Dendritic cell treated with granulocyte-macrophage colony-stimulating factor and Interleukin-4, amounts not matched to agents 40 ng/mL and 50 ng/mL, for 4 days (primary cell): Measurements from ENCODE around the gene LRRC7.

ENCODE experiments used
- H3K27ac Mint-ChIP-seq: one replicate; pipeline ENCODE4 v1.8.0; 2022; ENCODE audit warnings: mild to moderate bottlenecking, mixed read lengths
- H3K27me3 Mint-ChIP-seq: one replicate; pipeline ENCODE4 v1.8.0; 2022; ENCODE audit warnings: mild to moderate bottlenecking, mixed read lengths
- H3K36me3 Mint-ChIP-seq: one replicate; pipeline ENCODE4 v1.8.0; 2022; ENCODE audit warnings: low read depth, mixed read lengths
- H3K4me1 Mint-ChIP-seq: one replicate; pipeline ENCODE4 v1.8.0; 2022; ENCODE audit warnings: low read depth, mixed read lengths
- H3K4me3 Mint-ChIP-seq: one replicate; pipeline ENCODE4 v1.8.0; 2022; ENCODE audit warnings: mild to moderate bottlenecking, moderate library complexity, mixed read lengths
- H3K9me3 Mint-ChIP-seq: one replicate; pipeline ENCODE4 v1.8.0; 2022; ENCODE audit warnings: mixed read lengths
- intact Hi-C: fragments of 100-400 bp; cut with micrococcal nuclease; formaldehyde crosslinking; loops from one replicate; pipeline ENCODE4 v1.15.0; 2022

The LRRC7 gene

DNA sequence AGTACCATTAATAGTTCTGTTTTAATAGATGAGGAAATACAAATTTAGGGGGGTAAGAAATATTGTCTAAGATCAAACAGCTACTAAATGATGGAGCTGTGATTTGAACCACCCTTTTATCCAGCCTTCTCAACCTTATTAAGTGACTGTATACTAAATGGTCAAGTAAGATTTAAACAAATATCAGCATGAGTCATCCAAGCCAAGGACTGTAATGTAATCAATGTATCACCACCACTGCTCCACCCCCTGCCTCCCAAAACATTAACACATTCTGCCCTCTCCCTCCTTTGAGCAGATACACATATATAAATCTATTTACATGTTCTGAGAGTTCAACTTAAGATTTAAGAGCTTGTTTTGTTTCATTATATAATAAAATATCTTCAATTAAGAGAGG is 578.8 kb downstream of the LRRC7 start:
- Mint-ChIP-seq H3K36me3 (peaks cover 34% of the 10 kb centered on the region), H3K4me1 (no peaks in the 10 kb centered on the region), H3K9me3 (no peaks in the 10 kb centered on the region), H3K27me3 (no peaks in the 10 kb centered on the region), H3K27ac (no peak overlapping the region), H3K4me3 (no peak overlapping the region)
- intact Hi-C loops, result no loop called here

DNA sequence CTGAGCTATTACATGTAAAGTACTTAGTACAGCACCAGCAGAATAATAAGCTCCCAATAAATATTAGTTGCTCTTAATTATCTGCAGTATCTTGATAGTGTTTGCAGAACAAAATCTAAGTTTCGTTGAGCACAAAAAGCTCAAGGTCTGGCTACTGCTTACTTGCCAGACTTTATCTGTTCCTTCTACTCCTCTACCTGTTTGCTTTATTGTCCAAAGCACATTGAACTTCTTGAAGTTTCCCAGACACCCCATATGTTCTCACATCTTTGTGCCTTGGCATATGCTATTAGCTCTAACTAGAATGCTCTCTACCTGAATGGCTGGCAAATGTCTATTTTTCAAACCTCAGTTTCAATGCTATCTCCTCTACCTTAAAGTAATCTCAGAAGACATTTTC is 582.7 kb downstream of the LRRC7 start:
- H3K36me3 Mint-ChIP-seq, result peaks cover 45% of the 10 kb centered on the region
- intact Hi-C loops, result no loop called here
- H3K4me1 Mint-ChIP-seq, result no peaks in the 10 kb centered on the region
- no peaks in the 10 kb centered on the region for H3K27me3 Mint-ChIP-seq
- H3K9me3 Mint-ChIP-seq, result no peaks in the 10 kb centered on the region
- no peak overlapping the region for H3K4me3 Mint-ChIP-seq
- no peak overlapping the region for H3K27ac Mint-ChIP-seq

DNA sequence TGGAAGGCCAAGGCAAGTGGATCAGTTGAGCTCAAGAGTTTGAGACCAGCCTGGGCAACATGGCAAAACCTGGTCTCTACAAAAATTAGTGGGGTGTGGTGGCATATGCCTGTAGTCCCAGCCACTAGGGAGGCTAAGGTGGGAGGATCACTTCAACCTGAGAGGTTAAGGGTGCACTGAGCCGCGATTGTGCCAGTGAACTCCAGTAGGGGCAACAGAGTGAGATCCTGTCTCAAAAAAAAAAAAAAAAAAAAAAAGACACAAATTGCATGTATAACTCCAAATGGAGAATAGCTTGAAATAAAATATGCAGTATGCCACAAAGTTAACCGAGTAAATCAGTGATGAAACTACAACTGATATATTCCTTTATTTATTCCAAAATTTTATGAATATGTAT is 586.0 kb downstream of the LRRC7 start:
- Mint-ChIP-seq H3K36me3 (peaks cover 16% of the 10 kb centered on the region), H3K9me3 (no peaks in the 10 kb centered on the region), H3K27me3 (no peaks in the 10 kb centered on the region), H3K4me3 (no peak overlapping the region), H3K27ac (no peak overlapping the region), H3K4me1 (no peaks in the 10 kb centered on the region)
- intact Hi-C loops, result no loop called here

DNA sequence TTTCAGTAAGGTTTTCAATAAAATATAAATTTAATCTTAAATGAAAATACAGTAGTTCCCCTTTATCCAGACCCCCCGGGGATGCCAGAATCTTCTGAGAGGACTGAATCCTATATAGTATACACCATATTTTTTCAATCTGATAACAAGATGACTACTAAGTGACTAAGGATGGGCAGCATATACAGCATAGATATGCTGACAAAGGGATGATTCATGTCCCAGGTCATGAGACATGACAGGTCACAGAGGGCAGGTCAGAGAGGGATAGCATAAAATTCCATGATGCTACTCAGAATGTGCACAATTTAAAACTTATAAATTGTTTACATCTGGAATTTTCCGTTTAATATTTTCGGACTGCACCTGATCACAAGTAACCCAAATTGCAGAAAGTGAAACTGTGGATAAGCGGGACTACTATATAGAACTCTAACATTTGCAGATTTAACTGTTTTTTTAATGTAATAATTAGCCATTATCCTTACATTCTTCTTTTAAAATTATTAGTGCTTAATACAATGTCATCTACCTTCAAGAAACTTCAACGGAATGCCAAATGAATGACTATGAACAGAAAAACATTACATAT is 588.9 kb downstream of the LRRC7 start:
- intact Hi-C loops, result no loop called here
- Mint-ChIP-seq H3K4me3 (no peak overlapping the region), H3K27ac (no peak overlapping the region), H3K27me3 (no peaks in the 10 kb centered on the region), H3K36me3 (peaks cover 22% of the 10 kb centered on the region), H3K4me1 (no peaks in the 10 kb centered on the region), H3K9me3 (no peaks in the 10 kb centered on the region)

DNA sequence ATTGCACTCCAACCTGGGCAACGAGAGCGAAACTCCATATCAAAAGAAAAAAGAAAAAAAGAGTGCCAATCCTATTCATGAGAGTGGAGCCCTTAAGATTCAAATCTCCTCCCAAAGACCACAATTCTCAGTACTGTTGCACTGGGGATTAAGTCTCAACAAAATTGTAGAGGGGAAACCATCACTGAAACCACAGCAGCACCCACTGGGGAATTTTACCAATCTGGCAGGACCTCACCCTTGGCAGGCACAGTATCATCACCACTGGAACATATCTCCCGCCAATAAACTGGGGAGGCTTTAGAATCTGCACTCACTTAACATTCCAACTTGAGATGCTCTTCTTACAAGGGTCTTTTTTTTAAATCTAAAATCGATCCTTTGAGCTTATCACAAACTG is 596.6 kb downstream of the LRRC7 start:
- Mint-ChIP-seq H3K27ac (no peak overlapping the region), H3K9me3 (no peaks in the 10 kb centered on the region), H3K27me3 (no peaks in the 10 kb centered on the region), H3K36me3 (peaks cover 61% of the 10 kb centered on the region), H3K4me1 (no peaks in the 10 kb centered on the region), H3K4me3 (no peak overlapping the region)
- intact Hi-C loops, result no loop called here

DNA sequence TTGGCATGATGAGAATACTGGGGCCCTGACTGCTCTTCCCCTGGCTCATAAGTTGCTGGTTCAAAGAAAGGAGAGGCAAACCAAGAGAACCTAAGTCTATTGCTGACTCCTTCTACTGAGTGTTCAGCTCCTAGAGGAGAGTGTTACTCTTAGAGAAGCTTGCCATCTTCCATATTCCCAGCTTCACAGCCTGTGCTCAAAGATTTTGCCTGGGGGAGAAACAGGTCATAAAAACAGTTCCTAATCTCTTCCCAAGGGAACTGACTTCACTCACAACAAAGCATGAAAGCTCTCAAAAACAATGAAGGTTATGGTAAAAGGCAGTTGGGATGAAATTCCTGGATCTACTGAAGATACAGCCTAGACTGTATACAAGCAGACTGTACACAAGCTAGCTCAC is 600.6 kb downstream of the LRRC7 start:
- Mint-ChIP-seq H3K27me3 (no peaks in the 10 kb centered on the region), H3K27ac (no peak overlapping the region), H3K36me3 (peaks cover 57% of the 10 kb centered on the region), H3K4me1 (no peaks in the 10 kb centered on the region), H3K4me3 (no peak overlapping the region), H3K9me3 (no peaks in the 10 kb centered on the region)
- intact Hi-C loops, result no loop called here

DNA sequence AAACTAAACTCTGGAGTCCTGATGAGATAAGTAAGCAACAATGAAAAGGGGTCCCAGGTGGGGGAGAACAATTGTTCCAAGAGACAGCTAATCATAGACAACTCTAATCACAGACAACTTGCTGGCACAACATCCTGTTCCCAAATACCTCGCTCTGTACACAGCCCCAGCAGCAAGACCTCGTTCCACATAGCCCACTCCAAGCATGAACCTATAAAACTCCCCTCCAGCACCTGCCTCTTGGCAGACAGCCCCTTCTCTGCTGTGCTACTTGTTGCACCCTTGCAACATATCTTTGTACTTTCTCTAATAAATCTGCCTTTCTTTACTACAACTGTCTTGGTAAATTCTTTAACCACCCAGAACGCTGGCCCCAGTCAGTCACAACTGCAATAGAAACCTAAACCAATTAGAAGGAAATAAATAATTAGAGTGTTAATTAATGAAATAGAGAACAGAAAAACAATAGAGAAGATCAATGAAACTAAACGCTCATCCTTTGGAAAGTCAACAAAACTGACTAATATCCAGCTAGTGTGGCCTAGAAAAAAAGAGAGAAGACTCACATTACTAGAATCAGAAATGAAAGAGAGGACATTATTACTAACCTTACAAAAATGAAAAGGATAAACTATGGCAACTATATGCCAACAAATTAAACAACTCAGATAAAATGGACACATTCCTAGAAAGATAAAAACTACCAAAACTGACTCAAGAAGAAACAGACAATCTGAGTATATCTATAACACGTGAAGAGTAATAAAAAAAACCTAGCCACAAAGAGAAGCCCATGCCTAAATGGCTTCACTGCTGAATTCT is 601.5 kb downstream of the LRRC7 start:
- H3K27me3 Mint-ChIP-seq, result no peaks in the 10 kb centered on the region
- H3K27ac Mint-ChIP-seq, result no peak overlapping the region
- H3K4me3 Mint-ChIP-seq, result no peak overlapping the region
- H3K36me3 Mint-ChIP-seq, result peaks cover 52% of the 10 kb centered on the region
- intact Hi-C loops, result no loop called here
- H3K9me3 Mint-ChIP-seq, result no peaks in the 10 kb centered on the region
- no peaks in the 10 kb centered on the region for H3K4me1 Mint-ChIP-seq

DNA sequence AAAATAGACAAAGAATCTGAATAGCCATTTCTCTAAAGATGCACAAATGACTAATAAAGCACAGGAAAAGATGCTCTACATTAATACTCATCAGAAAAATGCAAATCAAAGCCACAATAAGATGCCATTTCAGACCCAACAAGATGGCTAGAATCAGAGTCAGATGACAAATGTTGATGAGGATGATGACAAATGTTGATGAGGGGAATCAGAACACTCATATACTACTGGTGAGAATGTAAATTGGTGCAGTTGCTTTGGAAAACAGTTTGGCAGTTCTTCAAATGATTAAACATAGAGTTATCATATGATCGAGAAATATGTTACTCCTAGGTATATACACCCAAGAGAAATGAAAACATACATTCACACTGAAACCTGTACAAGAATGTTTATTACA is 603.8 kb downstream of the LRRC7 start:
- H3K36me3 Mint-ChIP-seq, result peaks cover 50% of the 10 kb centered on the region
- H3K4me1 Mint-ChIP-seq, result no peaks in the 10 kb centered on the region
- H3K27ac Mint-ChIP-seq, result no peak overlapping the region
- intact Hi-C loops, result no loop called here
- no peaks in the 10 kb centered on the region for H3K27me3 Mint-ChIP-seq
- H3K4me3 Mint-ChIP-seq, result no peak overlapping the region
- H3K9me3 Mint-ChIP-seq, result no peaks in the 10 kb centered on the region
